ENCODE measurements around the gene SLC17A9. TPM values are rescaled to one million over a fixed set of nuclear protein-coding genes. Genes with fewer than 3 reads are reported as not detected.

Gene SLC17A9
- total RNA-seq, 1 experiment from 2014 or later, result 0.28 TPM

GRCh38 chr20:62975812-62976508 lies 23.5 kb downstream of the SLC17A9 start:
- intact Hi-C loops (cut with micrococcal nuclease; ENCODE audit: unreplicated experiment) (no loop called here), in situ Hi-C loops (cut with HindIII; ENCODE audit: low pct_unique_long_range_greater_than_20kb, low sequenced_read_pairs) (no loop called here)
- no TSS peak for BruUV-seq (replicated peaks)
- no peaks in the 10 kb centered on the region for H3K27me3 ChIP-seq (ENCODE audit: control insufficient read depth, insufficient read depth, low read length)
- CTCF ChIA-PET, result no interaction called here
- ATAC-seq (no peak), DNase-seq (ENCODE audit: low read depth, low spot score) (no peak)
- no peaks in the 10 kb centered on the region for H3K9me3 ChIP-seq (ENCODE audit: control insufficient read depth, insufficient read depth, low read depth, low read length)
- H3K27ac ChIP-seq (ENCODE audit: low read length), result no peak overlapping the region
- H3K4me3 ChIP-seq (ENCODE audit: low read depth in 2 of 2, low read length in 2 of 2), result no peak overlapping the region
- H3K4me1 ChIP-seq (ENCODE audit: control insufficient read depth, insufficient read depth, low read length), result no peaks in the 10 kb centered on the region; the same call in 1 of the 2 replicates
- POLR2A ChIA-PET, result no interaction called here
- TF ChIP-seq SIN3A (IDR thresholded peaks at IDR 0.05; ENCODE audit: borderline replicate concordance, insufficient read depth, low read depth, low read length), result no peak
- TF ChIP-seq POLR2AphosphoS5 (IDR thresholded peaks at IDR 0.05; ENCODE audit: low read depth, low read length), result no peak
- TF ChIP-seq CTCF (IDR thresholded peaks at IDR 0.05), result no peak
- TF ChIP-seq TCF7L2 (IDR thresholded peaks at IDR 0.05; ENCODE audit: low read depth, low read length), result no peak
- TF ChIP-seq REST (IDR thresholded peaks at IDR 0.05; ENCODE audit: insufficient read depth in 1 of 2, low read depth in 2 of 2, low read length in 1 of 2), result no peak
- H3K36me3 ChIP-seq (ENCODE audit: control insufficient read depth, insufficient read depth, low read length), result no peaks in the 10 kb centered on the region

GRCh38 chr20:62976886-62977285 lies 24.4 kb downstream of the SLC17A9 start:
- BruUV-seq (replicated peaks), result no TSS peak
- no peak for DNase-seq (ENCODE audit: low read depth, low spot score)
- Histone ChIP-seq H3K4me1 (ENCODE audit: control insufficient read depth, insufficient read depth, low read length) (no peaks in the 10 kb centered on the region; the same call in 1 of the 2 replicates), H3K36me3 (ENCODE audit: control insufficient read depth, insufficient read depth, low read length) (no peaks in the 10 kb centered on the region), H3K4me3 (ENCODE audit: low read depth in 2 of 2, low read length in 2 of 2) (no peak overlapping the region), H3K27me3 (ENCODE audit: control insufficient read depth, insufficient read depth, low read length) (no peaks in the 10 kb centered on the region), H3K27ac (ENCODE audit: low read length) (no peak overlapping the region), H3K9me3 (ENCODE audit: control insufficient read depth, insufficient read depth, low read depth, low read length) (no peaks in the 10 kb centered on the region)
- TF ChIP-seq CTCF (IDR thresholded peaks at IDR 0.05) (no peak), REST (IDR thresholded peaks at IDR 0.05; ENCODE audit: insufficient read depth in 1 of 2, low read depth in 2 of 2, low read length in 1 of 2) (no peak), SIN3A (IDR thresholded peaks at IDR 0.05; ENCODE audit: borderline replicate concordance, insufficient read depth, low read depth, low read length) (no peak), POLR2AphosphoS5 (IDR thresholded peaks at IDR 0.05; ENCODE audit: low read depth, low read length) (no peak), TCF7L2 (IDR thresholded peaks at IDR 0.05; ENCODE audit: low read depth, low read length) (no peak)
- ATAC-seq, result no peak
- intact Hi-C loops (cut with micrococcal nuclease; ENCODE audit: unreplicated experiment), result no loop called here
- in situ Hi-C loops (cut with HindIII; ENCODE audit: low pct_unique_long_range_greater_than_20kb, low sequenced_read_pairs), result no loop called here
- ChIA-PET POLR2A (no interaction called here), CTCF (no interaction called here)

Data from Panc1 (cell line).